AG08396 (cell line): ENCODE results near the gene NOL8.

ENCODE experiments used
- DNase-seq: peaks from one replicate; pipeline ENCODE4 v3.0.0; 2012; ENCODE audit warnings: low spot score, mixed read lengths

NOL8 gene

GRCh38 chr9:92312887-92313623, 12.1 kb downstream of the NOL8 start:
- DNase-seq, result no peak

DNA sequence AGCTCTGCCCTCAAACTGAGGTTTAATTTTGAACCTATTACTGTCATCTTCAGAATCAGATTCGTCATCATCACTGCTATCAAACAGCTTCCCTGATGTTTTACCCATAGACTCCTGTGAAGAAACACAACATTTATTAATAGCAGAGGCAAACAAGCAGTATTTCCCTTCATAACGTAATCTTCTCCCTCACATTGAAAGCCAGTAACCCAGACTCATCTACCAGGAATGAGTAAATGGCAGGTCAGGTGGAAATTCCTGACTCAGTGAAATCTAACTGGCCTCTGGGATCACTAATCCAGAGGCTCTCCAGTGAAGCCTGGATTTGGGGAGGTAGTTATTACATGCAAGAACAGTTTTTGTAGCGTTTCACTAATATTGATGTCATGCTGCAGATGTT, 14.6 kb downstream of the NOL8 start:
- no peak for DNase-seq

- no peak for DNase-seq
Measured at GRCh38 chr9:92308893-92309292, 16.3 kb downstream of the NOL8 start.

- DNase-seq, result no peak
Measured at GRCh38 chr9:92300936-92301335, 24.2 kb downstream of the NOL8 start.

DNA sequence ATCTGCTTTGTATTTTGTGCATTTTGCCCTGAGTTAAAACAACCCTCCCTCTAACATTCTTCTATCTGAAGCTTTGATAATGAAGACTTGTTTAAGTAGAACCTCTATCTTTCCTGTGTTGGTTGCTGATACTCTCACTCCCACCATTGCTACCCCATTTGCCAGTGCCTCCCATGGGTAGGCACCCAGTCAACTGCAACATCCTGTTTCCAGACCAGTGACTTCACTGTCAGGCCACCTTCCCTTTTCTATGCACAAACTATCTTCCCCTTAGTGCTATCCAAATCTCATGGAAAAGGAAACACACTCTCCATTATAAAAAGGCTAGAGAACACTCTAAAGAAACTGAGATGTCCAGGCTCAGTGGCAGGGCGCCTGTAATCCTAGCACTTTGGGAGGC, 26.0 kb downstream of the NOL8 start:
- no peak for DNase-seq

GRCh38 chr9:92298036-92298435, 27.1 kb downstream of the NOL8 start:
- DNase-seq, result no peak

DNA sequence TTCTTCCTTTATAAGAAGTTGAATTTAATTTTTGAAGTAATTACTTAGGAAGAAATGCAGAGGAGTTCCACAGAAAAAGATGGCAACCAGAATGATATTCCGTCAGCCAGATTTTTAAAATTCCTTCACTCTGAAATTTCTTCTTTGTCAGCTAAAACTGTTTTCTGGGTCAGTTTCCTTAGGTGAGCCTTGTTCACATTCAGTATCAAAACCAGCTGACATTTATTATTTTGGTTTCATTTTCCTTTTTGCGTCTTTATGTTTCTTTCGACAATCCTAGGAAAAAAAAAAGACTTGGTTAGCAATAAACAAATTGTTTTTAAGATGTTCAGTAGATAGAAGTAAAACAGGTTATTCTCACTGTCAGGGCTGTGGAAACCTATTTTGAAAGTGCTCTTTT, 27.5 kb downstream of the NOL8 start:
- no peak for DNase-seq

GRCh38 chr9:92295827-92296258, 29.3 kb downstream of the NOL8 start:
- DNase-seq, result no peak

DNA sequence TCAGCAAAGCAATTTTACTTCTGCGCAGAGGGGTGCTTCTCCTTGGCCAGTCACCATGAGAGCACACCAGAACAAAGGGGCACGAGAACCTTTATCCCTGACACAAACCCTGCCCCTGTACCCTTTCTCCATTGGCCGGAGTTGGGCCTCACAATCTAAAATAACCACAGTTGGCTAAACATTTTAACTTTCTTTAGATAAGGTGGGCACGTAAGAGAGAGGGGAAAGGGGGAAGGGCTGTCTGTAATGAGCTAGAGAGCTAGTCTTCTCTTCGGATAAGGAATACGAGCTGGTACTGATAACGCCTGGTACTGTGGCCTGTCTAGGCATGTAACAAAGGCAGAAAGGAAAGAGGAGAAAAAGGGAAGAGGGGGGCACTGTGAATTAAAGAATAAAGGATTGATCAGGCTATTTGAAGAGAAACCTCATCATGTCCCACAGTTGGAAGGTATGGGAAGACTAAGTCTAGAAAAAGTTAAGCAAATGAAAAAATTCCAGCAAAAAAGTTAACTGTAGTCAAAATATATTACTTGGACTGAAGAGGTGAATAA, 29.8 kb downstream of the NOL8 start:
- DNase-seq, result no peak

GRCh38 chr9:92294297-92294676, 30.9 kb downstream of the NOL8 start:
- no peak for DNase-seq

DNA sequence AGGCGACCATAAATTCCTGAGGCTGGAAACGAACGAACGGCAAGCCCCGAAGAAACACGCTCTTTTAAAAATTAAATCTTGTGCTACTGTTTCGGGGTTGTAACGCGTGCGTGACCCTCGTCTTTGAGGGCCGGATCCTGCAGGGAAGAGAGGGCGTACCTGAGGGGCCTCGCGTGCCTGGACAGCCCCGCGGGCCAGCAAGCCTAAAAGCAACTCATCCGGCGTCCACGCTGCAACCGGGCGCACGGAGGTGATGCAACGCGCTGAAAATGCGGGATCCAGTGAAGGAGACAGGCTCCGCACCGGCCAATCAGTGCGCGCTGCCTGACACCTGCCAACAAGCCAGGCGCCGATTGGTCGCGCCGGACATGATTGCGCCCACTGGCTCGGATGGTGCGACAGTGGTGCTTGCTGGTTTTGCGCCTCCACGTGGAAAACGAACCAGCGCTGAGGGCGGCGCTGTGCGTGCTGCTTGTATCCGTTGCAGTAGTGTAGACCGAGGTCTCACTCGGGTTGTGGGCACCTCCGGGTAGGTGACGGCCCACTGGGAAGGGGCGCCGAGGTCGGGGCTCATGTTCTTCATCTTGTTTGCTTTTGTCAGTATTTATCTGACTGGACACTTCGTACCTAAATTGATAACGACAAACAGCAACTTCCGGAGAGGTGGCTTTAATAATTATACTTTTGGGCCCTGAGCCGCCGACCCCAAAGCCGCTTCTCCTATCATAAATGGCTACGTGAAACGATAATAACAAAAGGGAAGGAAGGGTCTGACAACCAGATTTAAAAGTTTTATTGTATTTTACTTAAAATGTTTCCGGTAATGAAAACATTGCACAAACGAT, 31.5 kb downstream of the NOL8 start, which contains the start of gene IARS1:
TSS of gene IARS1 (minus strand) at position 246 of the 845 bp plus-strand sequence. CDS start 4,278 bp downstream, outside the sequence.
- peak; percentile 96 for DNase-seq

- DNase-seq, result no peak
Measured at GRCh38 chr9:92293075-92293354, 32.1 kb downstream of the NOL8 start.

DNA sequence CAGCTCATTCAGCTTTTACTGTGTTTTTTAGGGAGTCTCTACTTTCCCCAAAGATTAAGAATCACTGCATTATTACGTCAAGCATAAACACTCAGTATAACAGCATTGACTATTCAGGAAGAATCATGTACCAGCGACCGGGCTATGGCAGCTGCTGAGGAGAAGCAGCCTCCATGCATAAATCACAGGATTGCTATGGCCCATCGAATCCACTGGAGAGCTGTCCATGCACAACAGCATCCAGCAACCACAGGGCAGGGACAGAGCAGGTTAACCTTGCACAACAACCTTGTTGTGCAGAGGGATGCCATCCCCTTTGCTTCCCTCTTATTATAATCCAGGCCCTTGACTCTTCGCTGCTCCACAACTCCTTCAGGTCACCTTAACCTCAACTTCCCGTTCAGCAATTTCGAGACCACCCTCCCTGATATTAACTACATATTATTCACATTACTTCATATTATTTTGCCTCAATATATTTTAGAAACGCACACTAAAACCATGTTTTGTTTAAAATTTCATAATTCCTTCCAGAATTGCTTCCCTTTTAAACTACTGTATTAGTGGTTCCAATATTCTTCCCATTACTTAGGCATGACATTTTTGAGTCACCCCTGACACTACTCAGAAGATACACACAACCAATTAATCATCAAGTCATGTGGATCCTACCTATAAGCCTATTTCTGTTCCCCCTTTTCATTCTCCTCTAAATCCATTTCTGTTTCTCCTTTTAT, 32.6 kb downstream of the NOL8 start:
- no peak for DNase-seq

DNA sequence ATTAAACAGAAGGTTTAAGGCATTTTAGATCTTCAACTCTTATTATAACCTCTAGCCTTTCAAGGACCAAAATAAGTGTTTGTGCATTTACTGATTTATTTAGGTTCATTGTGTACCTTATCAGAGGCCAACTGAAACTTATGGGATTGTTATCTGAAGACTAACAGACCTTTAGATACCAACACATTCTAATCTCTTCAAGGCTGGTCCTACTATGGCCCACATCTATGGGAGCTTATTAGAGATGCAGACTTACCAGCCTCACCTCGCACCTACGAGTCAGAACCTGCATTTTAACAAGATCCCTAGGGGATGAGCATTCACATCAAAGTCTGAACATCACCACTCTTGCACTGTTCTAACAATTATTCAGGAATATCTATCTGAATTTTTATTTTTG, 33.6 kb downstream of the NOL8 start:
- DNase-seq, result no peak

DNA sequence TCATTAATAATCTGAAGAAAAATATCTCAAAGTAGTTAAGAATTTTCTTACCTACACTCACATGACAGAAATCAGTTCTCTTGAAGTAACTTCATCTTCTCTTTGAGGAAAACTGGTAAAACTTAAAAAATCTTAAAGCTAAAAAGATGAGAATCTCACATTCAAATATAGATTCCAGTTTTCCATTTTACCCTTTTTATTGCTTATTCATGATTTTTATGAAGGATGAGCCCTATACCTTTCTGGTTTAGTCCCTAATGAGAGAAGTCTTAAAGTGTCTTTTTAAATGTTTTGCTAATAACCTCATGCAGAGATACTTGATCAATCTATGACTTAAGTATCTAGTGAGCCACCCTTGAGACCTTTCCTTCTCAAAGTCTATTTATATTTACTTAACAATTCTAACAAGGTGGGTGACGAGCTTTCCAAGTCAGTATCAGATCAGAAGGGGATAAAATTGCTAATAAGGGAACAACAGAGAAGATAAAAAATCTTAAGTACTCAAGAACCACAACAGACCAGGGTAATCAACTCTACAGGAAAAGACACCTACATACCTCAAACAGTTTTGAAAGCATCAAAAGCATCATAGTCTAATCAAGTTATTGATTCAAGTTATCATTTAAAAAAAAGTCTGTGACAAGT, 34.2 kb downstream of the NOL8 start:
- DNase-seq, result no peak

GRCh38 chr9:92289708-92290390, 35.3 kb downstream of the NOL8 start:
- DNase-seq, result no peak

- DNase-seq, result no peak
Measured at GRCh38 chr9:92279302-92279701, 45.8 kb downstream of the NOL8 start.

DNA sequence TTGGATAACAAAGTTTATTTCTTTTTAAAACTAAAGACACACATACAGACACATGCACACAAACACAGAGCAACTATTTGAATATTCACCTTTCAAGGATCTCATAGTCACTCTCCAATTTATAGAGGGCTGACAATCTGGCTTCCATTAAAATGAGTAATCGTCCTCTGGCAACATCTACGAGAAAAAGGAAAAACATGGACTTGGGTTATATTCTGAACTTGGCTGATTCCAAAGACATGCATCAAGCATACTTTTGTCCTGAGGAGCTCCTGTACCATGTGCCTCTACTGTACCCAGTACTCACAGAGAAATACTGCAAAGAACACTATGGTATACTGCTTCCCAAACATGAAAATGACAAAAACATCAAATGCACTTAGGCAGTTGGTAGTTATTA, 47.0 kb downstream of the NOL8 start:
- DNase-seq, result peak; percentile 30

DNA sequence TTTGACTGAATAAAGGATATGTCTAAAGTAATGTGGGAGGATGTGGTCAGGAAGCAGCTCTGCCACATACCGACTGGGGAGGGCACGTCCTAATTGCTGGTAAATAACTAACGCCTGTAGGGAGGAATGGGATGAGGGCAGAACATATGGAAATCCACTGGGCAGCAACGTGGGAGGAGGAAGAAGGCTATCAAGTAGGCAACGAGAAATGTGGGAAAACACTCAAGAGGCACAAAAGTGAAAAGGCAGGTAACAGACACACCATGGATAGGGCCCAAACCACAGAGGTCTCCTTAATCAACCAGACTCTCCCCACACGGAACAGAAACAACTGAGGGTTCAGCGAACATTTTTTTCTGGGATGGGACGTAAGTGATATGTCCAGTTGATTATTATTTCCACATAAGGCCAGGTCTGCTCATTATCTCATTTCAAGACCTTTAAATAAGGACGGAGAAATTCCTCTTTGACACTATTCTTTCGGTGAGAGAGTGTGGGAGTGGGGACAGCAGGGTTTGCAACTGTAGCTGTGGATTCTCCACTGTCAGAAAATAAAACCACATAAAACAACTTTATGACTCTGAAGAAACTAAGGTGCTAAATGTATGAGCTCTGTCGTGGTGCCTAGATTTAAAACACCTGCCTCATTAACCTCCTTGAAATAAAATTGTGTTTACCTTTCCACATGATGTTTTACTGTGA, 48.7 kb downstream of the NOL8 start:
- no peak for DNase-seq

DNA sequence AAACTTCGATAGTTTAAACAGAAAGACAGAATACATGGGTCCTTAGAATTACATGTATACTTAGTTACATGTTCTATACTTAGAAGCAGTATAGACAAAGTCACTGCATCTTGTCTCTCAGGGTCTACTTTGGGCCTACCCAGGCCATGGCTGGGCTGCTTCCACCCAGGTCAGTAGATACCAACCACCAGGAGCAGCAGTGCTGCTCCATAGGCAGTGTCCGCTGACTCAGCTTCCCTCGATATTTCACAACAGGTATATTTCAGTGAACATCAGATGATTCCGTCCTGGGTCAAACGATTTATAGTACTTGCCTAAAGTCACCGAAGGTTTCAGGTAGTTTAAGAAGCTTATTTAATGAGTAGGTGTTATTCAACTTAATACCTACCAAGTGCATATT, 49.6 kb downstream of the NOL8 start:
- DNase-seq, result no peak

- no peak for DNase-seq
Measured at GRCh38 chr9:92270511-92270910, 54.6 kb downstream of the NOL8 start.
